ENCODE data around the gene ACO1. TPM values are rescaled to one million over a fixed set of nuclear protein-coding genes. Genes with fewer than 3 reads are reported as not detected.

ACO1 gene
- total and polyA plus RNA-seq, 2 donors (not counting 3 experiments of a cell fraction or from before 2014, with no cell fraction given): 51.6 to 54.1 TPM

DNA sequence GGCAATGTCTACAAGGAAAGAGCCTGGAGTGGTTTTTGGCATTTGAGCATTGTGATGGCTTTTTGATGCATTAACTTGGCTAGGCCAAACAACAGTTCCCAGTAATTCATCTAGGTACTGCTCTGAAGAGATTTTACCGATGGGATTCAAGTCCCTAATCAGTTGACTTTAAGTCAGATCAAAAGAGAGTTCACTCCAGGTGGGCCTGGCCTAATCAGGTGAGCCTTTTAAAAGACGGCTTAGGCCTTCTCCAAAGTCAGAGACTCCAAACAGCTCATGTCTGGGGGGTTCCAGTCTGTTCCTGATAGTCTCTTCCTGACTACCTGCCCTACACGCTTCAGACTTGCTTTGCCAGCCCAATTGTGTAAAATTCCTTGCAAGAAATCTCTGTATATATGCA, 87.9 kb downstream of the ACO1 start:
- no peaks in the 10 kb centered on the region for H3K4me1 ChIP-seq (ENCODE audit: control insufficient read depth, extremely low read depth, insufficient read depth, low read length)
- no peak for DNase-seq (ENCODE audit: low read depth, low spot score)
- no peak overlapping the region for H2AFZ ChIP-seq (ENCODE audit: low read depth, low read length)
- no peaks in the 10 kb centered on the region for H4K20me1 ChIP-seq (replicated peaks; ENCODE audit: control insufficient read depth, extremely low read depth, insufficient read depth, low read length)
- peaks cover 17 to 20% of the 10 kb centered on the region in 2 experiments for H3K36me3 ChIP-seq (ENCODE audit: control insufficient read depth in 2 of 2, extremely low read depth in 1 of 2, insufficient read depth in 2 of 2, low read length in 2 of 2)
- dilution Hi-C loops (cut with MboI; ENCODE audit: extremely low pct_ligation_motif_present, low sequenced_read_pairs): no loop called here
- H3K9ac ChIP-seq (replicated peaks; ENCODE audit: extremely low read depth, insufficient read depth, low read length): no peak overlapping the region
- no TSS peak for BruUV-seq (replicated peaks)
- TF ChIP-seq JUN (IDR thresholded peaks at IDR 0.05; ENCODE audit: borderline replicate concordance, insufficient read depth, insufficient read length, low read depth) (no peak), EZH2 (IDR thresholded peaks at IDR 0.05; ENCODE audit: borderline replicate concordance, low read depth, low read length, severe bottlenecking) (no peak), POLR2AphosphoS5 (IDR thresholded peaks at IDR 0.05; ENCODE audit: insufficient read depth, low read depth, low read length) (no peak), GATA2 (IDR thresholded peaks at IDR 0.05; ENCODE audit: insufficient read depth, insufficient read length, low read depth, low read length) (no peak), FOS (IDR thresholded peaks at IDR 0.05; ENCODE audit: borderline replicate concordance, insufficient read depth, low read length) (no peak), MYC (IDR thresholded peaks at IDR 0.05; ENCODE audit: low read depth, low read length) (no peak), POLR2A (IDR thresholded peaks at IDR 0.05; ENCODE audit: low read depth, low read length) (no peak), MAX (IDR thresholded peaks at IDR 0.05; ENCODE audit: insufficient read depth, insufficient read length) (no peak)
- TF ChIP-seq, protein P1, sequence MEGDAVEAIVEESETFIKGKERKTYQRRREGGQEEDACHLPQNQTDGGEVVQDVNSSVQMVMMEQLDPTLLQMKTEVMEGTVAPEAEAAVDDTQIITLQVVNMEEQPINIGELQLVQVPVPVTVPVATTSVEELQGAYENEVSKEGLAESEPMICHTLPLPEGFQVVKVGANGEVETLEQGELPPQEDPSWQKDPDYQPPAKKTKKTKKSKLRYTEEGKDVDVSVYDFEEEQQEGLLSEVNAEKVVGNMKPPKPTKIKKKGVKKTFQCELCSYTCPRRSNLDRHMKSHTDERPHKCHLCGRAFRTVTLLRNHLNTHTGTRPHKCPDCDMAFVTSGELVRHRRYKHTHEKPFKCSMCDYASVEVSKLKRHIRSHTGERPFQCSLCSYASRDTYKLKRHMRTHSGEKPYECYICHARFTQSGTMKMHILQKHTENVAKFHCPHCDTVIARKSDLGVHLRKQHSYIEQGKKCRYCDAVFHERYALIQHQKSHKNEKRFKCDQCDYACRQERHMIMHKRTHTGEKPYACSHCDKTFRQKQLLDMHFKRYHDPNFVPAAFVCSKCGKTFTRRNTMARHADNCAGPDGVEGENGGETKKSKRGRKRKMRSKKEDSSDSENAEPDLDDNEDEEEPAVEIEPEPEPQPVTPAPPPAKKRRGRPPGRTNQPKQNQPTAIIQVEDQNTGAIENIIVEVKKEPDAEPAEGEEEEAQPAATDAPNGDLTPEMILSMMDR (IDR thresholded peaks at IDR 0.05; ENCODE audit: extremely low read depth in 1 of 2, insufficient read depth in 1 of 2, low read depth in 1 of 2, low read length in 2 of 2): no peak
- no peaks in the 10 kb centered on the region for H3K27me3 ChIP-seq (ENCODE audit: control insufficient read depth in 2 of 2, insufficient read depth in 2 of 2, low read length in 2 of 2)
- FAIRE-seq: no peak
- H3K9me3 ChIP-seq (replicated peaks; ENCODE audit: control insufficient read depth, insufficient read depth, low read length): no peaks in the 10 kb centered on the region
- ChIA-PET CTCF (interaction anchor here (3.1 to 3.6 kb wide), 2 partner anchors 54 to 93 kb away, joined by 16 to 19 read pairs; partner anchors contain the start of gene RIGI), POLR2A (no interaction called here)
- no peak overlapping the region for H3K4me2 ChIP-seq (ENCODE audit: insufficient read depth, low read length)
- H3K4me3 ChIP-seq (replicated peaks in 1 of 3; ENCODE audit: insufficient read depth in 1 of 3, low read depth in 1 of 3, low read length in 3 of 3): no peak overlapping the region
- no peak overlapping the region for H3K27ac ChIP-seq (ENCODE audit: insufficient read depth, low read depth, low read length)
- H3K79me2 ChIP-seq (ENCODE audit: control insufficient read depth, insufficient read depth, low read length): no peaks in the 10 kb centered on the region
- intact Hi-C loops (cut with micrococcal nuclease): no loop called here
- H3K9me1 ChIP-seq (replicated peaks; ENCODE audit: control insufficient read depth, extremely low read depth, insufficient read depth, low read length): no peaks in the 10 kb centered on the region

Measured in endothelial cell of umbilical vein (primary cell).